SK-N-SH treated with all-trans-retinoic acid at 6 μM for 48 hours (cell line): Measurements from ENCODE around the gene CFAP45.

Experiments
- ARNTL ChIP-seq: fragments of 450-650 bp; formaldehyde crosslinking; IDR thresholded peaks from 2 replicates; pipeline ENCODE4 v1.5.0; 2020; ENCODE audit warnings: low read depth, mild to moderate bottlenecking, moderate library complexity, borderline replicate concordance
- GLIS3 ChIP-seq: fragments of 250-450 bp; sonication (Bioruptor Pico); IDR thresholded peaks from 2 replicates; pipeline ENCODE4 v1.5.0; 2020; ENCODE audit warnings: mild to moderate bottlenecking, moderate library complexity
- SNAI2 ChIP-seq: fragments of 250-450 bp; sonication (Bioruptor Pico); IDR thresholded peaks from 2 replicates; pipeline ENCODE4 v1.5.0; 2020; ENCODE audit warnings: mild to moderate bottlenecking, moderate library complexity
- ZFP3 ChIP-seq: fragments of 250-450 bp; sonication (Bioruptor Pico); IDR thresholded peaks from 2 replicates; pipeline ENCODE4 v1.5.0; 2020; ENCODE audit warnings: mild to moderate bottlenecking, moderate library complexity
- ZFP30 ChIP-seq: fragments of 450-650 bp; formaldehyde crosslinking; IDR thresholded peaks from 2 replicates; pipeline ENCODE4 v1.5.0; 2022; ENCODE audit warnings: mild to moderate bottlenecking, moderate library complexity
- ZNF565 ChIP-seq: fragments of 450-650 bp; formaldehyde crosslinking; conservative IDR thresholded peaks from 2 replicates; pipeline ENCODE4 v1.5.0; 2020; ENCODE audit warnings: low read depth, mild to moderate bottlenecking, moderate library complexity

DNA sequence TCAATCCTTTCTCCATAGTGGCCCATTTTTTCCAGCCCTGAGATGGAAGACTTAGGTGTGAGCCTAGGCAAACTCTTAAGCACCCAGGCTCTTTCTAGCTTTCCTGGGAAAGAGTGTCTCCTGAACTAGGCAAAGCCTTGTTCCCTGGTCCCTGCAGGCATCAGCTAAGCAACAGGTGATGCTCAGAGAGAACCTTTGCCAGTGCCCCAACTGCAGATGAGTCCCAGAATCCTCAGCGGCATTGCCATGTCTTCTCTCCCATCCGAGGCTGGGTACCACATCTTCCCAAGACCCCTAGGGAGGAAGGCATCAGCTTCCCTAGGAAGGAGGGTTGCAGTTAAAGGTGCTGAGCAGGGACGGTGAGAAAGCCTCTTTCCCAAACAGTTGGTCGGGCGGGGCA is 29.3 kb downstream of the CFAP45 start:
- TF ChIP-seq ZFP3 (CRISPR knock-in tag) = no peak
- TF ChIP-seq ARNTL = no peak
- TF ChIP-seq ZFP30 (CRISPR knock-in tag) = no peak
- TF ChIP-seq ZNF565 (CRISPR knock-in tag) = no peak
- TF ChIP-seq SNAI2 = no peak
- TF ChIP-seq GLIS3 (CRISPR knock-in tag) = no peak
